Fibroblast of skin of scalp (primary cell): ENCODE results near the gene ATE1.

ENCODE experiments used
- DNase-seq: peaks from one replicate; pipeline ENCODE4 v3.0.0-alpha.2; 2013

Gene ATE1

DNA sequence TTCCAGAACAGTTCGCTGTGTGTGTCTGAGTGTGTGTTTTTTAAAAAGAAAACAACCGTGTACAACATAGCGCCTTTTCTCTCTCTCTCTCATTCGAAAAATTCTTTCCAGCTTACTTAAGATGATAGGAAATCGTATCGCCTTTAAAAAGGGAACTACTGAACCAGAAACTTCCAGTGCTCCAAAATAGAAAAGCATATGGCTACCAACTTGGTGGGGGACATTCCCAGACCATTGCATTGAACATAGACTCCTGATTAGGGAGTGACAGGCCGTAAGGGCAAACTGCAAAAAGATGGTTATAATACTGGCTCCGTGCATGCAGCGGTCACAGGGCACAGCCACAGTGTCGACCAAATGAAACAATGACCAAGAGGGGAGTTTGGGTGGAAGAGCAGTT lies 235.2 kb downstream of the ATE1 start:
- no peak for DNase-seq

DNA sequence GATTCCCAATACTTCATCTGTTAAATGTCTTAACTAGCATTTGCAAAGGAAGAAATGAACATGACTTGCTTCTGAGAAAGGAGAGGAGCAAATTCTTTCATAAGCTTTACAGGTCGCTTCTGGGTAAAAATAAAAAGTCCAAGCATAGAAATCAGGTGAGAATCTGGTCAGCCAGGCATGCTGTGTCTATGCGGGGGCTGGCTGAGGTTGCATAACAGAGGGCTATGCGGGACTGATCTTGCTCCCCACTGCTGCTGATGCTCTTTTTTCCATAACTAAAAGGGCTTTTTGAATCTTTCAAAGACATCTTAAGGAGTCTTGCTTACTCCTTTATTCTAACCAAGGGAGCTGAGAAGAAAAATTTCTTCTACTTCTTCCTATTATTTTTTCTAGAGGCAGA lies 236.9 kb downstream of the ATE1 start:
- no peak for DNase-seq
